Measurements from ENCODE around the gene ITPRIPL2.
A peak's percentile ranks its signal among the peaks of the same experiment; 100 is the strongest.

DNA sequence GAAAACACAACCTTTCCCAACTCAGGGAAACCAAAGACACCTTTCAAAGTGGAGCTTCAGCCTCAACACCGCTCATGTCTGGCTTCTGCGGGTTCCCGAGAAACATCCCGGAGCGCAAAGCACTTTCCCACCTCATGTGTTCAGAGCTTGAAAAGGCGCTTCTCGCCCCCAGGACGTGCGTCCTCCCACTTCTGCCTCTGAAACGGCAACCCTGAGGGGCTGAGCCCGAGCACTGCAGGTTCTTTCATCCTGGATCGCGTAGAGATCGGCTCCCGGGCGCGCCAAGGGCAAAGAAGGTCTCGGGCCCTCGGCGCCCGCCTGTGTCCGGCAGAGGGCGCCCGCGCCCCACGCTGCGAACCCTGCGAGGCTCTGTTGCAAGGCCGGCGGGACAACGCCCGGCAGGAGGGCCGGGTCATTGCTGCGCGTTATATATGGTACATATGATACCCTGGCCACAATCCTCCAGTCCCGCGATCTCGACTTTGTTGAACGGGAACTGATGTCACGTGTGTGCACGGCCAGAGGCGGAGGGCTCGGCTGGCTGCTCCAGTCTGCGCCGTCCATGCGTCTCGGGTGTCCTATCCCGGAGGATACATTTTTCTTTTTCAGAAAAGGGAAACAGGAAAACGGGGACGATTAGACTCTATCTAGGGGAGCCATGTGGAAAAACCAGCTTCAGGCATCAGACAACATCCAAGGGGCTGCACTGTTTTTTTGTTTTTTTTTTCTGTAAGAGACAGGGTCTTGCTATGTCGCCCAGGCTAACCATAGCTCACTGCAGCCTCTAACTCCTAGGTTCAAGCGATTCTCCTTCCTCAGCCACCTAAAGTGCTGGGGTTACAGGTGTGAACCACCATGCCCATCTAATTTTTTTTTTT is 27.2 kb upstream of the ITPRIPL2 start:
- TF ChIP-seq CTCF (IDR thresholded peaks at IDR 0.05) (peak; percentile 89 to 99 (median 98)), POLR2A (IDR thresholded peaks at IDR 0.05) (peak in 1 of 2 donors; percentile 11)
